A673 (cell line): ENCODE data around the gene CKB. TPM values are rescaled to one million over a fixed set of nuclear protein-coding genes. Genes with fewer than 3 reads are reported as not detected.

Experiments used
- BruUV-seq: library from RNA; stranded (reverse); fragments of 400-500 nt; replicated peaks from 2 replicates; lab custom pipeline; 2021; lab: Mats Ljungman, UMichigan
- CTCF ChIA-PET: fragments of 300-600 bp; sonication (Branson Sonifier 250); formaldehyde crosslinking; loops from one replicate; lab custom pipeline; 2022; ENCODE audit warnings: antibody characterized with exemption; lab: Charles Lee
- POLR2A ChIA-PET: fragments of 300-600 bp; sonication (Branson Sonifier 250); formaldehyde crosslinking; loops from one replicate; lab custom pipeline; 2022; ENCODE audit warnings: antibody characterized with exemption; ENCODE audit not compliant: low non-redundant PET; lab: Charles Lee
- DNase-seq: peaks from one replicate; pipeline ENCODE4 v3.0.0-alpha.2; 2015; ENCODE audit warnings: low spot score
- H3K27ac ChIP-seq: fragments of 200-600 bp; sonication (generic); 2 replicates; pipeline ENCODE4 v1.5.1; 2016; ENCODE audit warnings: mixed run types, low read depth, mild to moderate bottlenecking, mixed read lengths, antibody characterized with exemption, low read length; ENCODE audit not compliant: poor library complexity, severe bottlenecking
- H3K27me3 ChIP-seq: fragments of 200-600 bp; sonication (generic); replicated peaks from 2 replicates; pipeline ENCODE4 v1.6.1; 2017; ENCODE audit warnings: mixed run types, low read depth, mild to moderate bottlenecking, mixed read lengths, antibody characterized with exemption, low read length; ENCODE audit not compliant: insufficient read depth, poor library complexity
- H3K36me3 ChIP-seq: fragments of 200-600 bp; sonication (generic); 2 replicates; pipeline ENCODE4 v1.6.1; 2016; ENCODE audit warnings: mixed run types, mild to moderate bottlenecking, mixed read lengths, antibody characterized with exemption, low read length; ENCODE audit not compliant: insufficient read depth, poor library complexity, severe bottlenecking
- H3K4me1 ChIP-seq: fragments of 200-600 bp; sonication (generic); 2 replicates; pipeline ENCODE4 v1.6.1; 2017; ENCODE audit warnings: mixed run types, mild to moderate bottlenecking, mixed read lengths, antibody characterized with exemption, low read length; ENCODE audit not compliant: insufficient read depth, poor library complexity, severe bottlenecking
- H3K4me3 ChIP-seq: fragments of 200-600 bp; sonication (generic); 2 replicates; pipeline ENCODE4 v1.5.1; 2016; ENCODE audit warnings: low read depth, mixed run types, mild to moderate bottlenecking, mixed read lengths, low read length; ENCODE audit not compliant: poor library complexity, severe bottlenecking
- H3K9me3 ChIP-seq: fragments of 200-600 bp; sonication (generic); 2 replicates; pipeline ENCODE4 v1.6.1; 2016; ENCODE audit warnings: mixed run types, low read depth, mild to moderate bottlenecking, mixed read lengths, antibody characterized with exemption, low read length; ENCODE audit not compliant: poor library complexity, severe bottlenecking
- CTCF ChIP-seq: fragments of 300-800, 200-600 bp; sonication (generic); conservative IDR thresholded peaks from 2 replicates; pipeline ENCODE4 v1.5.1; 2017; ENCODE audit warnings: low read depth, mild to moderate bottlenecking, antibody characterized with exemption, low read length, moderate library complexity, mixed read lengths
- EZH2 ChIP-seq: fragments of 200-600 bp; sonication (generic); IDR thresholded peaks from 2 replicates; pipeline ENCODE4 v1.6.1; 2017; ENCODE audit warnings: borderline replicate concordance, low read depth, mild to moderate bottlenecking, mixed read lengths, antibody characterized with exemption, low read length; ENCODE audit not compliant: poor library complexity, severe bottlenecking
- intact Hi-C: fragments of 100-400 bp; cut with micrococcal nuclease; formaldehyde crosslinking; loops from one replicate; pipeline ENCODE4 v1.10.0; 2022; ENCODE audit not compliant: unreplicated experiment
- total RNA-seq: library from RNA; stranded (reverse); gene quantifications from 2 replicates; pipeline ENCODE4 v1.2.3, GENCODE V29; 2021

CKB gene
- total RNA-seq, 1 experiment from 2014 or later = 118 TPM

- Histone ChIP-seq H3K27ac (no peak overlapping the region), H3K9me3 (no peaks in the 10 kb centered on the region), H3K4me3 (no peak overlapping the region), H3K27me3 (no peaks in the 10 kb centered on the region), H3K36me3 (peaks cover 5% of the 10 kb centered on the region), H3K4me1 (peaks cover 4% of the 10 kb centered on the region)
- TF ChIP-seq EZH2 = no peak
- no peak for TF ChIP-seq CTCF
- intact Hi-C loops = no loop called here
- no peak for DNase-seq
- BruUV-seq = TSS peak; percentile 9
- POLR2A ChIA-PET = no interaction called here
- CTCF ChIA-PET = no interaction called here
Measured at GRCh38 chr14:103535081-103535890, 12.7 kb upstream of the CKB start.

- no peak overlapping the region for H3K27ac ChIP-seq
- peaks cover 5% of the 10 kb centered on the region for H3K36me3 ChIP-seq
- peaks cover 6% of the 10 kb centered on the region for H3K4me1 ChIP-seq
- H3K27me3 ChIP-seq = no peaks in the 10 kb centered on the region
- ChIA-PET CTCF (no interaction called here), POLR2A (no interaction called here)
- no peak for TF ChIP-seq EZH2
- TF ChIP-seq CTCF = no peak
- H3K4me3 ChIP-seq = no peak overlapping the region
- intact Hi-C loops = no loop called here
- BruUV-seq = no TSS peak
- no peak for DNase-seq
- H3K9me3 ChIP-seq = no peaks in the 10 kb centered on the region
Measured at GRCh38 chr14:103534576-103535061, 12.0 kb upstream of the CKB start.

GRCh38 chr14:103533999-103534575 is 11.5 kb upstream of the CKB start:
- Histone ChIP-seq H3K36me3 (peaks cover 5% of the 10 kb centered on the region), H3K4me3 (no peak overlapping the region), H3K9me3 (no peaks in the 10 kb centered on the region), H3K27ac (no peak overlapping the region), H3K27me3 (no peaks in the 10 kb centered on the region), H3K4me1 (peaks cover 6% of the 10 kb centered on the region)
- no peak for DNase-seq
- POLR2A ChIA-PET = no interaction called here
- intact Hi-C loops = no loop called here
- TF ChIP-seq CTCF (no peak), EZH2 (no peak)
- CTCF ChIA-PET = no interaction called here
- BruUV-seq = no TSS peak
